ENCODE results near the gene TIE1. TPM values are rescaled to one million over a fixed set of nuclear protein-coding genes. Genes with fewer than 3 reads are reported as not detected.

TIE1 gene
- total RNA-seq, 1 experiment from 2014 or later: not detected

- H3K27me3 ChIP-seq (replicated peaks; ENCODE audit: insufficient read depth, low read depth, low read length, poor library complexity): no peaks in the 10 kb centered on the region
- H3K4me1 ChIP-seq (ENCODE audit: insufficient read depth, low read length, poor library complexity, severe bottlenecking): no peaks in the 10 kb centered on the region
- H3K36me3 ChIP-seq (ENCODE audit: insufficient read depth, low read length, poor library complexity, severe bottlenecking): no peaks in the 10 kb centered on the region
- no peak overlapping the region for H3K4me3 ChIP-seq (ENCODE audit: low read depth, low read length, poor library complexity, severe bottlenecking)
- no peaks in the 10 kb centered on the region for H3K9me3 ChIP-seq (ENCODE audit: low read depth, low read length, poor library complexity, severe bottlenecking)
- no peak for DNase-seq (ENCODE audit: low spot score)
- intact Hi-C loops (cut with micrococcal nuclease; ENCODE audit: unreplicated experiment): no loop called here
- ChIA-PET POLR2A (ENCODE audit: low non-redundant PET) (interaction anchor here (0.5 kb wide), 1 partner anchor 802 kb away, joined by 4 read pairs; no protein-coding TSS in a partner anchor), CTCF (interaction anchor here (0.5 kb wide), 1 partner anchor 47 kb away, joined by 3 read pairs; the partner anchor contains the start of gene CDC20)
- no peak overlapping the region for H3K27ac ChIP-seq (ENCODE audit: low read depth, low read length, poor library complexity, severe bottlenecking)
- no TSS peak for BruUV-seq (replicated peaks)
- TF ChIP-seq EZH2 (IDR thresholded peaks at IDR 0.05; ENCODE audit: borderline replicate concordance, low read depth, low read length, poor library complexity, severe bottlenecking): no peak
- TF ChIP-seq, protein P1, sequence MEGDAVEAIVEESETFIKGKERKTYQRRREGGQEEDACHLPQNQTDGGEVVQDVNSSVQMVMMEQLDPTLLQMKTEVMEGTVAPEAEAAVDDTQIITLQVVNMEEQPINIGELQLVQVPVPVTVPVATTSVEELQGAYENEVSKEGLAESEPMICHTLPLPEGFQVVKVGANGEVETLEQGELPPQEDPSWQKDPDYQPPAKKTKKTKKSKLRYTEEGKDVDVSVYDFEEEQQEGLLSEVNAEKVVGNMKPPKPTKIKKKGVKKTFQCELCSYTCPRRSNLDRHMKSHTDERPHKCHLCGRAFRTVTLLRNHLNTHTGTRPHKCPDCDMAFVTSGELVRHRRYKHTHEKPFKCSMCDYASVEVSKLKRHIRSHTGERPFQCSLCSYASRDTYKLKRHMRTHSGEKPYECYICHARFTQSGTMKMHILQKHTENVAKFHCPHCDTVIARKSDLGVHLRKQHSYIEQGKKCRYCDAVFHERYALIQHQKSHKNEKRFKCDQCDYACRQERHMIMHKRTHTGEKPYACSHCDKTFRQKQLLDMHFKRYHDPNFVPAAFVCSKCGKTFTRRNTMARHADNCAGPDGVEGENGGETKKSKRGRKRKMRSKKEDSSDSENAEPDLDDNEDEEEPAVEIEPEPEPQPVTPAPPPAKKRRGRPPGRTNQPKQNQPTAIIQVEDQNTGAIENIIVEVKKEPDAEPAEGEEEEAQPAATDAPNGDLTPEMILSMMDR (conservative IDR thresholded peaks at IDR 0.05; ENCODE audit: low read depth, low read length): no peak
Measured at GRCh38 chr1:43312212-43312623, 11.4 kb downstream of the TIE1 start.

DNA sequence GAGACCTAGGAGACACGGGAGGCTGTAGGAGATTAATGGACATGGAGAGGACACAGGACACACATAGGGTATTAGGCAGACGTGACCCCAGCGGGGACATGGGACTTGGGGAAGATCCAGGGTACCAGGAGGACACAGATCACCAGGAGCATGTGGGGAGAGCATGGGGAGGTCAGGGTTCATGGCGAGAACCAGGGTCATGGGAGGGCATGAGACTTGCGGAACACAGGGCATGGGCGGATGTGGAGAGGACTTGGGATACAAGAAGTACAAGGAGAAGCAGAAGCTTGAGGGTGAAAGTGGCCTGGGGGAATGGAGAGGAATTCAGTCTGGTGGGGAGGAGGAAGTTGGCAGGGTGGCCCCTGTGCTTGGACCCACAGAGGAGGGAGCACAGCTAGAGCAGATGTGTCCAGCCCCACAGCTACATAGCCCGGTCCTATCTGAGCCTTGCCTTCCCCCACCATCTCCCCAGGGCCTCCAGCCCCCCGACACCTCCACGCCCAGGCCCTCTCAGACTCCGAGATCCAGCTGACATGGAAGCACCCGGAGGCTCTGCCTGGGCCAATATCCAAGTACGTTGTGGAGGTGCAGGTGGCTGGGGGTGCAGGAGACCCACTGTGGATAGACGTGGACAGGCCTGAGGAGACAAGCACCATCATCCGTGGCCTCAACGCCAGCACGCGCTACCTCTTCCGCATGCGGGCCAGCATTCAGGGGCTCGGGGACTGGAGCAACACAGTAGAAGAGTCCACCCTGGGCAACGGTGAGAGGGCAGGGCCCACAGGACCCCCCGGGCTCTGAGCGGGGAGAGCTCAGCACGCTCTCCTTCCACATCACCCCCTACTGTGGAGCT is 12.1 kb downstream of the TIE1 start:
- Histone ChIP-seq H3K4me1 (ENCODE audit: insufficient read depth, low read length, poor library complexity, severe bottlenecking) (no peaks in the 10 kb centered on the region), H3K9me3 (ENCODE audit: low read depth, low read length, poor library complexity, severe bottlenecking) (no peaks in the 10 kb centered on the region), H3K4me3 (ENCODE audit: low read depth, low read length, poor library complexity, severe bottlenecking) (no peak overlapping the region), H3K36me3 (ENCODE audit: insufficient read depth, low read length, poor library complexity, severe bottlenecking) (no peaks in the 10 kb centered on the region), H3K27ac (ENCODE audit: low read depth, low read length, poor library complexity, severe bottlenecking) (no peak overlapping the region), H3K27me3 (replicated peaks; ENCODE audit: insufficient read depth, low read depth, low read length, poor library complexity) (no peaks in the 10 kb centered on the region)
- intact Hi-C loops (cut with micrococcal nuclease; ENCODE audit: unreplicated experiment): no loop called here
- no TSS peak for BruUV-seq (replicated peaks)
- TF ChIP-seq EZH2 (IDR thresholded peaks at IDR 0.05; ENCODE audit: borderline replicate concordance, low read depth, low read length, poor library complexity, severe bottlenecking): no peak
- TF ChIP-seq, protein P1 (conservative IDR thresholded peaks at IDR 0.05; ENCODE audit: low read depth, low read length): no peak
- ChIA-PET POLR2A (ENCODE audit: low non-redundant PET) (interaction anchor here (0.5 kb wide), 1 partner anchor 802 kb away, joined by 4 read pairs; no protein-coding TSS in a partner anchor), CTCF (interaction anchor here (0.5 kb wide), 1 partner anchor 46 kb away, joined by 3 read pairs; the partner anchor contains the start of gene CDC20)
- DNase-seq (ENCODE audit: low spot score): no peak

- no peak for DNase-seq (ENCODE audit: low spot score)
- intact Hi-C loops (cut with micrococcal nuclease; ENCODE audit: unreplicated experiment): no loop called here
Measured at GRCh38 chr1:43313771-43314170, 13.0 kb downstream of the TIE1 start.

More at GRCh38 chr1:43313771-43314170, 13.0 kb downstream of the TIE1 start:
- BruUV-seq (replicated peaks): no TSS peak
- TF ChIP-seq, protein P1 (conservative IDR thresholded peaks at IDR 0.05; ENCODE audit: low read depth, low read length): no peak
- TF ChIP-seq EZH2 (IDR thresholded peaks at IDR 0.05; ENCODE audit: borderline replicate concordance, low read depth, low read length, poor library complexity, severe bottlenecking): no peak
- Histone ChIP-seq H3K9me3 (ENCODE audit: low read depth, low read length, poor library complexity, severe bottlenecking) (no peaks in the 10 kb centered on the region), H3K4me3 (ENCODE audit: low read depth, low read length, poor library complexity, severe bottlenecking) (no peak overlapping the region), H3K27ac (ENCODE audit: low read depth, low read length, poor library complexity, severe bottlenecking) (no peak overlapping the region), H3K36me3 (ENCODE audit: insufficient read depth, low read length, poor library complexity, severe bottlenecking) (no peaks in the 10 kb centered on the region), H3K27me3 (replicated peaks; ENCODE audit: insufficient read depth, low read depth, low read length, poor library complexity) (no peaks in the 10 kb centered on the region), H3K4me1 (ENCODE audit: insufficient read depth, low read length, poor library complexity, severe bottlenecking) (no peaks in the 10 kb centered on the region)
- ChIA-PET POLR2A (ENCODE audit: low non-redundant PET) (no interaction called here), CTCF (no interaction called here)
